Activated CD4-positive, CD25-positive, alpha-beta regulatory T cell (primary cell): ENCODE data around the gene EPOP.
A peak's percentile ranks its signal among the peaks of the same experiment; 100 is the strongest.

ENCODE experiments used
- DNase-seq, 4 experiments: peaks; one replicate each; lab custom pipeline; 2025; lab: John Stamatoyannopoulos, UW

The EPOP gene

DNA sequence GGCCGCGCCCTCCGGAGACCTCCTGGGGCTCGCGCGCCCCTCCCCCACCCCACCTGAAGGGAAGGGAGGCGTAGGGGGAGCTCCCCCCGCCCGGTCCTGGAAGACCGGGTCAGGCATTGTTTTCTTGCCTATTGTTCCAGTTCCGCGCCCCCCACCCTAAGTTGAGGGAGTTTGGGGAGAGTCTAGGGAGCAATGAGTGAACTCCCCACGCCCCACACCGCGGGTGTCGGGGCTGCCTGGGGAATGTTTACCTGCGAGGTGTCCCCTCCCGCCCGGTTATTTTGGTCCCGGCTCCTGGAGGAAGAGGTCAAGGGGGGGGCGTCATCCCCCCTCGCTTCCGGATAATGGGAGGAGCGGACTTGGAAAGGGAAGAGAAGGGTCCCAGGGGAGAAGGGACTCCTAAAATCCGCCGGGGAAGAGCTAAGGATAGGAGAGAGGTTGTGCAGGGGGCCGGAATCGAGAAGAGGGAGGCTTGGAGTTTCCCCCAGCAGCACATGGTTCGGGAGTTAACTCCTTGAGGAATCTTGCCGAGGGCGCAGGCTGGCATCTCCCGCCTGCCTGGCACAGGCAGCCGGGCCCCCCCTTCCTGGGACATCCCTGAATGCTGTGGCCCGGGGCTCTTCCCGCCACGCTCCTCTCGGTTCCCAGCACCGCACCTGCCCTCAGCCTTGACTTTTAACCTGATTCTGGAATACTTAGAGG, 31.2 kb upstream of the EPOP start:
- DNase-seq, result peak in 2 of 4 experiments; percentile 18 to 47

DNA sequence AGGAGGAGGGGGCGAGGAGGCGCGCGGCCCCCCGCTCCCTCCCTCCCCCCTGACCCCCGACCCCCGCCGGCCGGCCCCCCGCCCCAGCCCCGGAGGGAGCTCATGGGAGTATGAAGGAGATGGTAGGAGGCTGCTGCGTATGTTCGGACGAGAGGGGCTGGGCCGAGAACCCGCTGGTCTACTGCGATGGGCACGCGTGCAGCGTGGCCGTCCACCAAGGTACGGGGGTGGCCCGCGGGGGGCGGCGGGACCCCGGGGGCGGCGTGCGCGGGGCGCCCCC, 30.7 kb upstream of the EPOP start:
- DNase-seq, result no peak

DNA sequence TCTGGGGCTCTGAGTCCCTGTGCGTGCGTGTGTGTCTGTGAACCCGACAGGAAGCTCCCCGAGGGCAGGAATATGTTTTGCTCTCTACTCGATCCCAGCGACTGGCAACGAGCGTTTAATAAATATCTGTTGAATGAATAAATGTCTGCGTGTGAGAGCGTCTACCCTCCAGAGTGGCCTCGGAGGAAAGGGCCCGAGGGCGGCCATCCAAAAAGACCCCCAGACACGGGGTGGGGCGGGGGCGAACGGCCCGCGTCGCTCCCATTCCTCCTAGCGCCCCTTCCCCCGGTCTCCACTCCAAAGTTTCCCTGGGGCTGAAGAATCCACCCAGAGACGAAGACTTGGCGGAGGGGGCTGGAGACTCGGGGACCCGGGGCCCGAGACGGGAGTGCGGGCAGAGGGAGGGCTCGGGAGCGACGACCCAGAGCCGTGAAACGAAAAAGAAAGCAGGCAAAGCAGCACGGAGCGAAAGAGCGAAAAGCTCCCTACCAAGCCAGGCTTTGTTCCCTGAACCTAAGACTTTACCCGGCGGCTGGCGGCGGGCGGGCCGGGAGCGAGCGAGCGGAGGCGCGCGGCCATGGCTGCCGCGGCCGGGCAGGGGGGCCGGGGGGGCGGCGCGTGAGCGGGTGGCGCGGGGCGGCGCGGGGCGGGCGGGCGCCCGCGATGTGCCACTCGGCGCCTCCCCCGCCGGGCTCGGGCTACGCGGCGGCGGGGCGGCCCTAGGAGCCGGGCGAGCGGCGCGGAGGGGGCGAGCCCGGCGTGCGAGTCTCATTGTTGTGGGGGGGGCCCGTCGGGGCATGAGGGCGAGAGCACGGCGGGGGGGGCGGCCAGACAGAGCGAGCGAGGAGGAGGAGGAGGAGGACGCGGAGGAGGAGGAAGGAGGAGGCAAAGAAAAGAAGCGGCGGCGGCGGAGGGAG, 30.1 kb upstream of the EPOP start, which contains the start of gene MLLT6:
TSS of gene MLLT6 (plus strand) at position 668 of the 917 bp plus-strand sequence. CDS start 360 bp downstream, outside the sequence.
- peak; percentile 61 to 76 (median 69) for DNase-seq

DNA sequence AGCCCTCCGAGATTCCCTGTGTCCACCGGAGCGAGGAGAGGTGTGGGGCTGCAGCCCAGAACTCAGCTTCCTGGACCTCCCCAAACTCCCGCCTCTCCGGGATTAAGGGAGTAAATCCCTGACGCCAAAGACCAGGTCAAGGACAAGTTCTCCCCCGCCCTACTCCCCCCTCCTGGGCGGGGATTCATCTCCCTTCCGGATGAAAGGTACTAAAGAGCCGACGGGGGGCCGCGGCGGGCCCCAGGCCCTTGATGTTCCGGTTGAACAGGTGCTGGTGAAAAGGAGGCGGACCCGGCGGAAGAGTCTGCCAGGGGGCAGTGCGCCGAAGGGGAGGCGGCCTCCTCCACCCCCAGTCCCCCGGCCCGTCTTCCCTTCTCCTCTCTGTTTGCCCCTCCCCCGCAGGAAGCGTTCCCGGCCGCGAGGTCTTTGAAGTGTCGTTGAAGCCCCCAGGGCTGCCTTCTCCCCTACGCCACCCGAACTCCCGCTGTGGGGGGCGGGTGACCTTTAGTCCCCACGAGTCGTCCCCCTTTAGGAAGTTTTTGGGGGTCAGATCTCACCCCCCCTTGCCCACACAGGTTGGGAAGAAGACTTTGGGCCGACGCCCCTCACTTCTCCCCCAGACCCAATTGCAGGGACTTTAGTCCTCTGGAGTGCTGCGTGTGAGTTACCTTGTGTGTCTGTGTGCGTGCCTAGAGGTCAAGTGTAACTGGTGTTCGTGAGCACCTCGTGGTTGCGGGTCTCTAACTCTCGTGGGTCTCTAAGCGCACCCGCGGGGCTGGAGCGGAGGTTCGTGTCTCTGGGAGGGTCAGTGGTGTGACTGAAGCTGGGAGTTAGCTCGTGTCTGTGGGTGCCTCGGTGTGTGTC, 29.2 kb upstream of the EPOP start:
- peak; percentile 53 to 76 (median 68) for DNase-seq

DNA sequence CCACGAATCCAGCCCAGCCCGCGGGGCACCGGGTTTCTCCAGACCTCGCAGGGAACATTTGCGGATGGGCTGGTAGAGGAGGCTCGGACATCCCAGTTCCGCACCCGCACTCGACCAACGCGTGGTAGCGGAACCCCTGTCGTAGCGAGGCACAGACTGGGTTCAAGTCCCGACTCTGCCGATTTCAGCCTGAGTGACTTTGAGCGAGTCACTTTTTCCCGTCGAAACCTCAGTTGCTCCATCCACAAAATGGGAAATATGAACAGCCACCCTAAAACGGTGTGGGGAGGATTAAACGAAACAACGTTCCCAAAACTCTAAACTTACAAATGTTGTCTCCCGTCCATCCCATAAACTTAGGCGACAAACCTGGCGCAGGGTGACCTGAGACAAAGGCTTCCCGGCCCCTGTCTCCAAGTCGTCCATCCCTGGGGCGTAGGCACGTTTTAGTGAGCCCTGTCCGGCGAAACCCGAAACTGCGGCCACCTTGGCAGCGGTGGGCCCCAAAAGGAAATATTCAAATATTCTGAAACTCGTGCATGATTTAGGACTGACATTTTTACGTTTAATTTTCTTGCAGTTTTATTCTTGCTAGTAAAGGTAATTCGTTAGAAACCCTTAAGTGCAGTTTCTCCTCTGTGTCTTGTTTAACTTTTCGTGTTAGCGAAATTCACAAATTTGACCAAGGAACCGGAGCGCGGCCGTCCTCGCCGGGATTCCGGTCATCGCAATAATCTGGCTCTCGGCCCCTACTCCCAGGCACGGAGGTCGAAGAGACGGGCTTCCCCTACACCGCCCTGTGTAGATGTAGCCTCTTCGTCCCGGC, 28.4 kb upstream of the EPOP start:
- no peak for DNase-seq

DNA sequence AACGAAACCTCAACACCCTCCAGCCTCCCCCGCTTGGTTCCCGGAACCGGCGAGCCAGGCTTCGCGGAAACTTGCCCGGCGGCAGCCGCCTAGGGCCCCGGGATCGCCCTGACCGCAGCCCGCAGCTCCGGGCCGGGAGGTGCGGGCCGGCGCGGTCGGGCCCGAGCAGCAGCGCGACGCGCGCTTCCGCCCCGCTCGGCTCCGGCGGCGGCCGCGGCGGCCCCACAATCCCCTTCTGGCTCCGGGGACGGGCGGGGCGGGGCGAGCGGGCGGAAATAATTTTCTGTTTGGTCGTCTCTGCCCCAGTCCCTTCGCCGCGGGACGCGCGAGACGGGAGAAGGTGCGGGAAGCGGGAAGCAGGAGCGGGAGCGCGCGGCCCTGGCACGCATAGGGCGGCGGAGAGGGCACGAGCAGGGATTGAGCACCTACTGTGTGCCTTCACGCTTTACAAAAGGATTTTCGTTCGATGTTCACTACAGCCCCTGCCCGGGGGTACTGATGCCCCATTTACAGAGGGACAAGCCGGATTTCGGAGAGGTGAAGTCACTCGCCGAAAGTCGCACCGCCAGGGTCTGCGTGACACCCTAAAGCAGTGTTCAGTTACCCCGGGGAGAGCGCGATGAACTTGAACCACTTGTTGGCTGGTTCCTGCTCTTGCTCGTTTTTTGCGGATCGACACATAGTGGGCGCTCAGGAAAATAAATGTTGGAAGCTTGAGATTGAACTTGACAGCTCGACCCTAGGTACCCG, 27.6 kb upstream of the EPOP start:
- DNase-seq, result peak; percentile 74 to 79 (median 76)

DNA sequence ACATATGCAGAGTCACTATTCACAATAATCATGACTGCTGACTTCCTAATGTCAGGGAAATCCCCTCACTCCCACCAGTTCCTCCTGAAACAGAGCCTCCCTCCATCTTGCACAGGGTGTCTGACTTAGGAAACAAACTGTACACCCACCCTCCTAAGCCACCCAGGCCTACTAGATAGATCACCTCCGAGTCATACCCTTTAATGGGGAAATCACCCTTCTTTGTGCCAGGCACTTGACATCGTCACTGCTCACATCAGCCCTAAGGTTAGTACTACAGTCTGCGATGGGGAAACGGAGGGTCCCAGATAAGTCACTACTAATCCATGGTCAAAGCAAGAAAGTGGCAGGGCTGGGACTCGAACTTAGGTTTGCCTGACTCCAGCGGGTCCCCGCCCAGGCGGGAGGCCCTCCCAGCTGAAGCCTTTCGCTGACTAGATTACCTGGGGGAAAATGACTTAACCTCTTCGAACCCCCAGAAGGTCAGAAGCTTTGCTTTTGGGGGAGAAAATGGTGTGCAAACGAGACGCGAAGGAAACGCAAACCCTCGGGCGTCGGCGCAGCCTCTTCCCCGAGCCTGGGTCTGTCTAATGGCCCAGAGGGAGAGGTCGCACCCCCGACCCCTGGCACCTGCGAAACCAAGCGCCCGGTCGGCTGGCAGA, 26.9 kb upstream of the EPOP start:
- DNase-seq, result peak; percentile 51 to 75 (median 61)

DNA sequence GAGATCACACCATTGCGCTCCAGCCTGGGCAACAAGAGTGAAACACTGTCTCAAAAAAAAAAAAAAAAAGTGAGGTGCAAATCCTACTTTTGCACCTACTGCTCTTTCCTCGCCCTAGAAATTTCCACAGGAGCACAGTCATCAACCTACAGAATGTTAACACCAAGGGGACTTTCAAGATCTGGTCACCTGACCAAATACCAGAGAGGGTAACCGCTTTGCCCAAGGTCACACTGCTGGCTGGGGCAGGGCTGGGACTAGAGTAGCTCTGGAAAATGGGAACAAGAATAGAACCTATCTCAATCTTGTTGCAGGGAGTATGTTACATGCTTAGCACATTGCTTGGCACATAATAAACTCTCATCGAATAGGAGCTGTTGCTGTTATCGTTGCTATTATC, 24.0 kb upstream of the EPOP start:
- DNase-seq, result no peak

DNA sequence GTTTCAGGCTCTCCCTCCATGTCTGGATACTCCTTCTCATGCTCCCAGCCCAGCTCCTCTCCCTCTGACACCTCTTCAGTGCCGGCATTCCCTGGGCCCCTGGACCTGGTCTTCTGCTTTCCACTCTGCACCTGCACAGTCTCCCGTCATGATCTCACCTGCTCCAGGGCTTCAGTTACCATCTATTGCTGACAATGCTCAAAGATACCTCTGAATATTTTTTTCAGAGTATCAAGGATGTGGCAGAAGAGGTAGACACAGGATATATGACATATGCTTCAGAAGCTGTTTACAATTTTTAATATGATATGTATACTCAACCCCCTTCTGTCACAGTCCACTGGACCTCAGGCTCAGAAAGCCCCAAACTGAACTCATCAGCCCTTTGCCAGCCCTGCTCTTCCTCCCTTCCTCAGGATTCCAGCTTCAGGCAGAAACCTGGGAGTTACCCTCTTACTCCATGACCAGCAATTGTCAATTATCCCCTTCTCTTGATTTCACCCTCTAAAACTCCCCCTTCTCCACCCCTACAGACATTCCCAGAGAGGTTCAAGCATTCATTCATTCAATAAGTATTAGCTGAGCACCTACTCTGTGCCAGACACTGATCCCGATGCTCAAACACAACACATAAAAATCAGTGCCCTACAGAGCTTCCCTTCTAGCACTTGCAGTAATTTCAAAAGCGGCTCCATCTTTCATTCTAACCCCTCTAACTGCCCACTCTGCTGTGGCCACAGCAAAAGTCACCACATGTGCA, 22.5 kb upstream of the EPOP start:
- no peak for DNase-seq

DNA sequence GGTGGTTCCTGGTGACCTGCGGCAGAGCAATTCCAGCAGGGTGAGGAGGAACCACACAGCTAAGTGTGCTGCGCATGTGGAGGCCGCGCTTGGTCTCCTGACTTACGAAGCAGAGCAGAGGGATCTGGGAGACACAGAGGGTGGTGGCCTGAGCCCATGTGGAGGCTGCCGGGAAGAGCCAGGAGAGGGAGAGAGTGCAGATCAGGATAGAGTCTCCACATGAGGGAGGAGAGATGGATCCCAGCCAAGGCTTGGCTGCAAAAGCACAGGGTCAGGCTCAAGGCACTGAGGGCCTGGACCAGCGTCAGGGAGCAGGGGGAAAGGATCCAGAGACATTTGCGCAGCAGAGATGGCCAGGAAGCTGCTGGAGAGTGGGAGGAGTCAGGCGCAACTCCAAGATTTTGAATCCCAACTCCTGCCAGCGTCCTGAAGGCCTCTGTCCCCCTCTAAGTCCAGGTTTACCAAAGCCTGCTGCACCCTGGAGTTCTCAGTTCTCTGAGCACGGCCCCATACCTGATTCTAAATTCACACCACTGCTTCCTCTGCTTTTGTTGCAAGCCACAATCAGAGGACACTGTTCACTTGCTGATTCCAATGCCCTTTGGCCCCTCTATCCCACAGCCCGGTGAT, 19.1 kb upstream of the EPOP start:
- DNase-seq, result no peak

DNA sequence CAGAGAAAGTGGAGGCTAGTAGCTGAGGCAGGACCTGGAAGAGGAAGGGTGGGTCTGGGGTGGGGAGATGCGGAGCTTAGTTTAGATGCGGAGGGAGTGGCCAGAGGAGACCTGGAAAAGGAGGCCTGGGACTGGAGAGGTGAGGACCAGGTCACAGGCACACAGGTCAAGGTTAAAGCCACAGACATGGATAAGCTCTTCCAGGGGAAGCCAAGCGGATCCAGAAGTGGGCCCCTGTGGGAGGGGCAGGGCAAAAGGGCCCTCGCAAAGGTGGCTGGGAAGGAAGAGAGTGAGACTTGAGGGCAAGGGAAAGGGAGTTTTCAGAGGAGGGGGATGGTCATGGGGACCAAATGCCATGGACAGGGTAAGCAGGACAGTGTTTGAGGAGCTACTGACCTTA, 16.4 kb upstream of the EPOP start:
- DNase-seq, result no peak

DNA sequence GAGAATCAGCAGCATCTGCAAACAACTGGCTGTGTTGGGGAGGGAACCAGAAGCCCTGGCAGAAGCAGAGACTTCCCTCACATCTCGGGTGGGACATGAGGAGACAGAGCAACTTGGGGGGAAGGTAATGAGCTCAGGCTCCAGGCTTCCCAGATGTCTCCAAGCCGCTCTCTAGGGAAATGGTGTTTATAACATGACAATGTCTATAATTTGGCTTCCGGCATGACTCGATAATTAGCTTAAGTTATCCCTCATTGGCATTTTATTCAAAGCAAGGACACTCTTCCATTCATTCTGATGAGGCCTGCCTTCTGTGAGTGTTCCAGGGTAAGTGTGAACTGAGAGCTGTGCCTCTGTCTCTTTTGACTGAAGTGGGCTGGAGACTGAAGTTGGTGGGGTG, 15.6 kb upstream of the EPOP start:
- DNase-seq, result no peak

DNA sequence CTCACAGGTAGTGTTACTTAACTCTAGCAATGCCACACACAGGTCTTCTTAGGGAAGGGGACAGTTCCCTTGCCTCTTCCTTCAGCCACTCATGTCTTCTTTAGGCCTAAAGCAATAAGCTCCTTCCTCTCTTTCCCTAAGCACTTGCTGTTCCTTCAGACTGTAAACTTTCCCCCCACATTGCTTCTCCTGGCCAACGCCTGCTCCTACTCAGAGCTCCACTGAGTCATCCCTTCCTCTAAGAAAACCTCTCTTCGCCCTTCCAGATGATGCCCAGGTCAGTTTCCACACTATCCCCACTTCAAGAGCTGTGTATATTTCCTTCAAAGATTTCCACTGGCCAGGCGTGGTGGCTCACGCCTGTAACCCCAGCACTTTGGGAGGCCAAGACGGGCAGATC, 12.5 kb upstream of the EPOP start:
- no peak for DNase-seq

DNA sequence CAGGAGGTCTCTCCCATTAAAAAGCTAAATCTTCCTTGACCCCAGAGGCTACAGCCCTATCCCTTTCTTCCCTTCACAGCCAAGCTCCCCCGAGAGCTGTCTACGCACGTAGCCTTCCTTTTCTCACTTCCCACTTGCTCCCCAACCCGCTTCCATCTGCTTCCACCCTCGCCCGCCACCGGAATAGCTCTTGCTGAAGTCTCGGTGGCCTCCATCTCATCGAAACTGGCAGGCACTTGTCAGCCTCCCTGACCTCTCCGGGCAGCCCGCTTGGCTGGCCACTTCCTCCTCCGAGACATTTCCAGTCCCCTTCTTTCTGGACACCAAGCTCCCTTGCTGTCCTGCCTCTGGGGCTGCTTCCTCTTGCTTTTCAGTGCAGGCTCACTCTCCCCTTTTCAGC, 10.7 kb upstream of the EPOP start:
- no peak for DNase-seq

DNA sequence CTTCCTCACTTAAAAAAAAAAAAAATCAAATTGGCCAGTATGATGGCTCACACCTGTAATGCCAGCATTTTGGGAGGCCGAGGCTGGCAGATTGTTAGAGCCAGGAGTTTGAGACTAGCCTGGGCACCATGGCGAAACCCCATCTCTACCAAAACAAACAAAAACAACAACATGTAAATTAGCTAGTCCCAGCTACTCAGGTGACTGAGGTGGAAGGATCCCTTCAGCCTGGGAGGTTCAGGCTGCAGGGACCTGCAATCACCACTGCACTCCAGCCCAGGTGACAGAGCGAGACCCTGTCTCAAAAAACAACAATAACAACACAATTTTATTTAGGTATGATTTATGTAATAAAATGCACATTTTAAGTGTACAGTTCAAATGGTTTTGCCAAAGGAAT, 6.3 kb upstream of the EPOP start:
- no peak for DNase-seq

DNA sequence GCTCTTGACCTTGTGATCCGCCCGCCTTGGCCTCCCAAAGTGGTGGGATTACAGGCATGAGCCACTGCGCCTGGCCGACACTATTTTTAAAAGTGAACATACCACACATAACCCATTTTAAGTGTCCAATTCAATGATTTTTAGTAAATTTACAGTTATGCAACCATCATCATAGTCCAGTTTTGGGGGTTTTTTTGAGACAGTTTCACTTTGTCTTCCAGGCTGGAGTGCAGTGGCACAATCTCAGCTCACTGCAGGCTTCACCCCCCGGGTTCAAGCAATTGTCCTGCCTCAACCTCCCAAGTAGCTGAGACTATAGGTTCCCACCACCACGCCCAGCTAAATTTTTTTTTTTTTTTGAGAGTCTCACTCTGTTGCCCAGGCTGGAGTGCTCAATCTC, 3.1 kb upstream of the EPOP start:
- no peak for DNase-seq

DNA sequence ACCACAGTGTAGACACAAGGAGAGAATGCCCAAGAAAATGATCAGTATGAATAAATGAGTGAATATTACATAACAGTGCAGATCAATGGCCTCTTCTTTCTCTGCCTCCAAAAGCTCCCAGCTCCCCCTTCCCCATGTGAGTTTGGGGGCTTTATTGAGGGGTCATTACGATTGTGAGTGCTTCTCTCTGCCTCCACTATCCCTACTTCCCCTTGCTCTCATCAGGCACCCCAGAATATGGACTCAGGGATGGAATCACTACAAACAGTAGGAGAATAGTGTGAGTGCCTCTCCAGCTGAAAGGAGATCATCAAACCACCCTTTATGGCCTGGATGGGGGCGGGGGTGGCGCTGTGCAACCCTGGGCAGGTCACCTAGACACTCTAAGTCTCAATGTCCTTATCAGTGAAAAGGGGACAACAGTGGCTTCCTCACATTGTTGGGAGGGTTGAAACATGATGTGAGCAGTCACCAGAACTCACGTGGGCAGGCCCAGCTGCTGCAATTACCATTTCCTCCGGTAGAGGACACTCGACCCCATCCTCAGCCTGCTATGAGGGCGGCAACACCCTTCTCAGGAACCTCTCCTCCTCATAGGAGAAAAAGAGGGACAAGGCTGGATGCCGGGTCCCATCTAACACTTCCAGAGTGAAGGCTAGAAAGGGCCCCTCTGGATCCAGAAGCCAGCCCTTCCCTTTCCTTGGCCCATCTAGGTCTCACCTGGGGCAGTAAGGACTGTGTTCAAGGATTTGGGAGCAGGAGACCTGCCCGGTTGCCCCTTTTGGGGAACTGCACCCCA, 2.1 kb upstream of the EPOP start:
- DNase-seq, result peak; percentile 42 to 81 (median 58)
